Fibroblast of the aortic adventitia (primary cell): Measurements from ENCODE around the gene NPTN. TPM values are rescaled to one million over a fixed set of nuclear protein-coding genes. Genes with fewer than 3 reads are reported as not detected.

Experiments
- DNase-seq: peaks from one replicate; pipeline ENCODE4 v3.0.0-alpha.2; 2010; ENCODE audit warnings: low read depth
- H3K4me3 ChIP-seq: 2 replicates; pipeline ENCODE4 v1.5.1; 2011; ENCODE audit warnings: low read depth, mild to moderate bottlenecking, control low read depth, low read length, moderate library complexity
- total RNA-seq: library from RNA; depleted of rRNA; stranded (reverse); fragments of >200 nt; gene quantifications from 2 replicates; pipeline ENCODE4 v1.2.3, GENCODE V29; 2012; ENCODE audit warnings: low replicate concordance
- TF ChIP-seq, protein P1 (sequence below): IDR thresholded peaks from 2 replicates; pipeline ENCODE4 v1.5.1; 2011; ENCODE audit warnings: mild to moderate bottlenecking, low read length, control low read depth, inconsistent platforms; ENCODE audit not compliant: insufficient read depth

The NPTN gene
- total RNA-seq, 1 donor, result 72.6 TPM

DNA sequence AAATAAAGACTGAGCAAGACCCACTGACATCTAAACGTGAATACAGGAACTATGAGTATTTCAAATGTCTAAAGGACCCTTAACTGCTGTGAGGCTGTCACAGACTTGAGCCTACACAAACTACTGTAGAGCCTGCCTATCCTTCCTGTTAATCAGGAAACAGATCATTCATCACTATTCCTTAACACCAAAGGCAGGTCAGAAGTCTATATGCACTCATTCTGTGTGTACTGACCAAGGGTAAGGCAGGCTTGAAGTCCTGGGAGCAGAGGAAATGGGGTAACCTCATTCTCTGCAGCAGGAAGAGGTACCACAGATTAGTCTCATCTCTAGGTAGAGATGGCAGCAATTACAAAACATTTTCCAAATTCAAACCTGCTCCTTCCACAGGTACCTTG is 30.7 kb downstream of the NPTN start:
- DNase-seq, result no peak
- TF ChIP-seq, protein P1, sequence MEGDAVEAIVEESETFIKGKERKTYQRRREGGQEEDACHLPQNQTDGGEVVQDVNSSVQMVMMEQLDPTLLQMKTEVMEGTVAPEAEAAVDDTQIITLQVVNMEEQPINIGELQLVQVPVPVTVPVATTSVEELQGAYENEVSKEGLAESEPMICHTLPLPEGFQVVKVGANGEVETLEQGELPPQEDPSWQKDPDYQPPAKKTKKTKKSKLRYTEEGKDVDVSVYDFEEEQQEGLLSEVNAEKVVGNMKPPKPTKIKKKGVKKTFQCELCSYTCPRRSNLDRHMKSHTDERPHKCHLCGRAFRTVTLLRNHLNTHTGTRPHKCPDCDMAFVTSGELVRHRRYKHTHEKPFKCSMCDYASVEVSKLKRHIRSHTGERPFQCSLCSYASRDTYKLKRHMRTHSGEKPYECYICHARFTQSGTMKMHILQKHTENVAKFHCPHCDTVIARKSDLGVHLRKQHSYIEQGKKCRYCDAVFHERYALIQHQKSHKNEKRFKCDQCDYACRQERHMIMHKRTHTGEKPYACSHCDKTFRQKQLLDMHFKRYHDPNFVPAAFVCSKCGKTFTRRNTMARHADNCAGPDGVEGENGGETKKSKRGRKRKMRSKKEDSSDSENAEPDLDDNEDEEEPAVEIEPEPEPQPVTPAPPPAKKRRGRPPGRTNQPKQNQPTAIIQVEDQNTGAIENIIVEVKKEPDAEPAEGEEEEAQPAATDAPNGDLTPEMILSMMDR, result no peak
- H3K4me3 ChIP-seq, result no peak overlapping the region

DNA sequence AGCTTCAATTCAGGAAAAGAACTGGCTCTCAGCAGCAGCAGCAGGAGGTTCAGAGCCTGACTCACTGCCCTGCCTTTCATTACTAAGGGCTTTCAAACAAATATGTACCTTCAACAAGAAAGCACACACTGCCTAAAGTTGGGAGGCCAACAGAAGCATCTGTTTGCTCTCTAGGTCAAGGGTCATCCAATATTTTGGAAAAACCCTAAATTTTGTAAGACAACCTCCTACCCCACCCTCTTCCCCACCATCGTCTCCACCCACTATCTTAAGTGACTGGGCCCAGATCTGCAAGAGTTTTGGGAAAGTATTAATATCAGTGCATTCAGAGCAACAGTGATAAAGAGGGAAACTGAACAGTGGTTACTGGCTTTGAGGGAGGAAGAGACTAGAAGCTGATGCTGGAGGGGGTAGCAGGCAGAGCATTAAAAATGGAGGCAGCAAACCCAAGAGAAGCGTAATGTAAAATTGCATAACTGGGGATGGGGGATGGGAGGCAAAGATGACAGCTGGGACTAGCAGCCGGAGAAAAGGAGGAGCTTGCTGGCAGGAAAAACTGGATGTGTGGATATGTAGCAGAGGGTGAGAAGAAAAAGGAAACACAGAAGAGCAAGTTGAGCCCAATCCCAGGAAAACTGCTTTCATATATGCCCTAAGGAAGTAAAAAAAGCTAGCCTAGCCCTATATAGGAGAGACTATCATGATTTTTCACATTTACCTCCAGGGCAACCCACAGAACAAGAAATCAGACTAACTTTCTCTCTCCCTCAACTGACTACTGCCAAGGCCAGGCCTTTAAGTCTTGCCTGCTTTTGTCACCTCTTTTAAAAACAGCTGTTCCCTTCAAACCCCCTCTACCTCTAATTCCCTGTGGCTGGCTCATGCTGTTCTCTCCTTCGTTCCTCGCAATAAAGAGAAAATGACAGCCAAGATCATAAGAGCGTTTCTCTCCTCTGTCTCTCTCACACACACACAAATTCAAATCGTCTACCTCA is 31.4 kb downstream of the NPTN start:
- TF ChIP-seq, protein P1, result no peak
- no peak overlapping the region for H3K4me3 ChIP-seq
- peak; percentile 65 for DNase-seq

DNA sequence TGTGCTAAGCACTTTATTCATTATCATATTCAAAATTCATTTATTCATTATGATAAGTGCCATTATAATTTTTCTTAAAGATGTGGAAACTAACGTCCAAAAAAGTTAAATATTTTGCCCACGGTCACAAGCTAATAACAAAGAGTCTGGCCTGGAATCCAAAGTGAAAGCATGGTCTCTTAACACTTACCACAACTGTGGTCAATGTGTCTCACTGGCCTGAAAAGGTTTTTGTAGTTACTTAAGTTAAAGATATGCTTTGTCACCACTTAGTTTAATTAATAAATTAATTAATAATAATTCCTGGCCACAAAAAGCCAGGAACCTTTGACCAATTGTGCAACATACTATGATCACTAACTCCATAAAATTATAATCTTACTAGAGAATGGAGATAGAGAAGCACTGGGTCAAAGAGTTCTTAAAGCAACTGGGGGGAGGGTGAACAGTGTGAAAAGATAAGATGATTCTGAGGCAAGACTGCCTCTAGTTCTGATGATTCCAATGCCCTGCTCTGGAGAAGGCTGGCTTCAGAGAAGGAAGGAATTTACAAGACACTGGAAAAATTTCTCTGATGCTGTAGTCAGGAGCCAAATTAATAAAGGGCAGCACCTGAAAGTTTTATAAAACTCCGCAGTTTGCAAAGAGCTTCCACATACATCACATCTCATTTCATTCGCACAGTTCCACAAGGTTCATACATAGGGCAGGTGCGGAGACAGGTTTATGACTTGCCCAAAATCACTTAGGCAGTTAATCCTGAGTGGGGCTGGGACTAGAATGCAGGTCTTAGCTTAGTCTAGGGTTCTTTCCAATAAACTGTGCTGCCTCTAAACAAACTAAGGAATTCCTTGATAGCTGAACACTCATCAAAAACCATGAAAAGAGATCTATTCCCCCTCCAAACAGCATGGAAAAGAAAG is 32.5 kb downstream of the NPTN start:
- no peak for DNase-seq
- no peak overlapping the region for H3K4me3 ChIP-seq
- TF ChIP-seq, protein P1, result no peak

DNA sequence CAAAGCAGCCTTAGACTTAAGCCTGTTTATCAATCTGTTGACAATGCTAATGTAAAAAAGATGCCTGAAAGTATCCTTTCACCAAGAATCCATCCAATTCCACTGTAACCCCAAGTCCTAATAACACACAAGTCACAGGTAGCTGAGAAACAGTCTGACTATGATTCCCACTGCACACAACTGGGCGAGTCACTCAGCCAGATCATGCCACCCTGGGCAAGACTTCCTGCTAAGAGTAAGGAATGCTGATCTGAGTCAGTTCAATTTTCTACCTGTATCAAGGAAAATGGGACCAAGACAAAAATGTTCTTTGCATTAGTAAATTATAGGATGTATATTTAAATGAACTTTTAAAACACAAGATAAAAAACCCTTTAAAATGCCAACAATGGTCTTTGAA is 33.3 kb downstream of the NPTN start:
- DNase-seq, result no peak

DNA sequence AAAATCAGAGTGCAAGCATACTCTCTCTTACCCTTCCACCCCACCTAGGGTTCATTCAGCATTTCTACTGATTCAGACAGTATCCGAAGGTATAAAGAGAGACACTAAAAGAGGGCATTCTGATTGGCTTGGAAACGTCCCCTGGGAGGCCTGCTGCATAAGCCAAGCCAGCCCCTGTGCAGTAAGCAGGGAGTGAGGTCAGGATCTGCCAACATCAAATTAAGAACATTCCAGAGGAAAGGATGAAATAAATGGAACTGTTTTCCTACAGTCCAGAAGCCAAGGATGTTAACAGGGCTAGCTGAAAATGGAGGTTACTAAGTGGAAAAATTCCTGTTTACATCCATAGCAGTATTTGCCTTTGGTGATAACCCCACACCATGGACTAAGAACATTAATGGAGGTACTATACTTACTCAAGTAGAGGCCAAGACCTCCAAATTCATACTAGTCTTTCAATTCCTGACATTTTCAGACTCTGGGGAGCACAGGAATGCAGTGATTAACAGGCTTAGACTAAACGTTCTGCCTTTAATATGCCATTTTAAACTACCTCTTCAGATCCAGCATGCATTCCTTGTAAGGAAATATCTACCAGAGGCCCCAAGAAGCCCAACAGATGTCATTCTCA is 34.5 kb downstream of the NPTN start:
- DNase-seq, result peak; percentile 68
- TF ChIP-seq, protein P1, result no peak

More for the DNA sequence above, 33.3 kb downstream of the NPTN start:
- no peak overlapping the region for H3K4me3 ChIP-seq
- TF ChIP-seq, protein P1, result no peak

DNA sequence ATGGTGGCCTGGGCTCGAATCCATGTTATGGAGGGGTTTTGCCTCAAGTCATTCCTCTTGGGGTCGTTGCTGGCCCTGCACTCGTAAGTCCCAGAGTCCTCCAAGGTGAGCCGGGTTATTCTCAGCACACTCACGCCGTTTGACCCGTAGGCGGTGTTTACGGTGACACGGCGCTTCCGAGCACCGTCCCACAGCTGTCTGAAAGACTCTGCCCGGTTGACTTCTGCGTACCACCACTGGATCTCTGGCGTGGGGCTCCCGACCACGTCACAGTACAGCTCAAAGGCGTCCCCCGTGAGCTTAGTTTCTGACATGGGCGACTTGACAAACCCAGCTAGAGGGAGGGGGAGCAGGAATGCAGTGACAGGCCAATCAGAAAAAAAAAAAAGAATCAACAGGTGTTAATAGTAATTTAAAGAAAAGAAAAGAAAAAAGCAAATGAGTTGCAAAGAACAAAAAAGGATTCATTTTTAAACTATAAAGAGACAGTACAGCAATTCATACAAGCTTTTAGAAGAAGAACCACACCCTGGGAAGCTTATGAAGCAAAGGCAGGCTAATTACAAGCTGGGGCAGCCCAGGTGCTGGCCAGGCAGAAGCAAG is 36.1 kb downstream of the NPTN start:
- no peak overlapping the region for H3K4me3 ChIP-seq
- TF ChIP-seq, protein P1, result no peak

More for the DNA sequence above, 34.5 kb downstream of the NPTN start:
- no peak overlapping the region for H3K4me3 ChIP-seq

More for the DNA sequence above, 36.1 kb downstream of the NPTN start:
- no peak for DNase-seq
